Body of pancreas (tissue), 4 donors: ENCODE data around the gene TAPT1.

Source experiments
- CTCF ChIP-seq, 7 experiments: fragments of 450-650 bp in 4 of 7; fragments of 200-600 bp in 3 of 7; sonication (generic) in 3 of 7; IDR thresholded peaks; one replicate each; pipeline ENCODE4 v1.5.1; 2016 to 2019; ENCODE audit warnings: antibody characterized with exemption in 7 of 7
- POLR2A ChIP-seq, 3 donors: fragments of 450-650 bp; IDR thresholded peaks; one replicate each; pipeline ENCODE4 v1.6.1; 2016; ENCODE audit warnings: antibody characterized with exemption in 3 of 3, mild to moderate bottlenecking in 2 of 3

- TF ChIP-seq CTCF (IDR thresholded peaks at IDR 0.05): no peak
- no peak for TF ChIP-seq POLR2A (IDR thresholded peaks at IDR 0.05)
These were observed 7.3 kb downstream of the TAPT1 start for GRCh38 chr4:16218950-16219349.
